Thoracic aorta (tissue), 2 donors: Measurements from ENCODE around the gene TCN2. TPM values are rescaled to one million over a fixed set of nuclear protein-coding genes. Genes with fewer than 3 reads are reported as not detected.

Experiments
- ATAC-seq: fragments of 150-250 bp; one replicate; pipeline ENCODE4 v1.8.0; 2017; ENCODE audit warnings: low read depth; ENCODE audit not compliant: insufficient number of reproducible peaks, low FRiP score
- DNase-seq: peaks from one replicate; pipeline ENCODE4 v3.0.0-alpha.2; 2020; ENCODE audit warnings: low spot score
- H3K27ac ChIP-seq, 2 donors: fragments of 200-600 bp; sonication (generic); 1 replicate in 1 of 2; 2 replicates in 1 of 2; pipeline ENCODE4 v1.5.1; 2016; ENCODE audit warnings: mild to moderate bottlenecking in 2 of 2, moderate library complexity in 2 of 2
- H3K27me3 ChIP-seq: fragments of 200-600 bp; sonication (generic); replicated peaks from 2 replicates; pipeline ENCODE4 v1.6.0; 2016; ENCODE audit warnings: mild to moderate bottlenecking; ENCODE audit not compliant: insufficient read depth
- H3K36me3 ChIP-seq: fragments of 200-600 bp; sonication (generic); one replicate; pipeline ENCODE4 v1.5.1; 2016
- H3K4me1 ChIP-seq, 2 donors: fragments of 200-600 bp; sonication (generic); 1 replicate in 1 of 2; 2 replicates in 1 of 2; pipeline versions ENCODE4 v1.5.1 to v1.6.0; 2016; ENCODE audit warnings: low read depth in 2 of 2, mild to moderate bottlenecking in 1 of 2; ENCODE audit not compliant: control insufficient read depth in 1 of 2
- H3K4me3 ChIP-seq: fragments of 200-600 bp; sonication (generic); 2 replicates; pipeline ENCODE4 v1.5.1; 2016; ENCODE audit warnings: mild to moderate bottlenecking
- H3K9me3 ChIP-seq: fragments of 200-600 bp; sonication (generic); 2 replicates; pipeline ENCODE4 v1.5.1; 2016
- total RNA-seq, 2 donors: library from RNA; depleted of rRNA; stranded (reverse); fragments of >200 nt; gene quantifications; one replicate each; pipeline versions ENCODE4 v1.1.0 to v1.2.3, GENCODE V29; 2016
- TF ChIP-seq, protein P1 (sequence below): fragments of 200-600 bp; sonication (generic); IDR thresholded peaks from one replicate; pipeline ENCODE4 v1.5.1; 2019; ENCODE audit warnings: antibody characterized with exemption

The TCN2 gene
- total RNA-seq, 2 donors from 2014 or later = 33.9 to 82.0 TPM

DNA sequence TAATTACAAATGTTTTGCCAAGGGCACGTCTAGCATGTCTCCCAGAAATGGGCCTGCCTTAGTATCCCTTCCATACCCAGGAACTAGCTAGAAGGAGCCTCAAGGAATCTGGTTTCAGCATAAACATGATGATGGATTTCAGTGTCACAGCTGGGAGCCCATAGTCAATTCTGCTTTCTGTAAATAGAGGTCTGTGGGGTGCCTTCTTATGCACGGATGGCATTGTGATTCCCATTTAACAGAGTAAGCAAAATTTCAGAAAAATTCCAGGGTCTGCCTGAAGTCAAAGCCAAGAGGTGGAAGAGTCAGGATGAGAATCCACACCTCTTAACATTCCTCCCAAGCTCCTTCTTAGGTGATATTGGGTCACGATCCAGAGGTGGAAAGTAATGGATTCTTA, 48.6 kb downstream of the TCN2 start:
- Histone ChIP-seq H3K27me3 (no peaks in the 10 kb centered on the region), H3K36me3 (no peaks in the 10 kb centered on the region), H3K27ac (no peak overlapping the region), H3K4me3 (no peak overlapping the region), H3K4me1 (no peaks in the 10 kb centered on the region), H3K9me3 (no peaks in the 10 kb centered on the region)
- TF ChIP-seq, protein P1, sequence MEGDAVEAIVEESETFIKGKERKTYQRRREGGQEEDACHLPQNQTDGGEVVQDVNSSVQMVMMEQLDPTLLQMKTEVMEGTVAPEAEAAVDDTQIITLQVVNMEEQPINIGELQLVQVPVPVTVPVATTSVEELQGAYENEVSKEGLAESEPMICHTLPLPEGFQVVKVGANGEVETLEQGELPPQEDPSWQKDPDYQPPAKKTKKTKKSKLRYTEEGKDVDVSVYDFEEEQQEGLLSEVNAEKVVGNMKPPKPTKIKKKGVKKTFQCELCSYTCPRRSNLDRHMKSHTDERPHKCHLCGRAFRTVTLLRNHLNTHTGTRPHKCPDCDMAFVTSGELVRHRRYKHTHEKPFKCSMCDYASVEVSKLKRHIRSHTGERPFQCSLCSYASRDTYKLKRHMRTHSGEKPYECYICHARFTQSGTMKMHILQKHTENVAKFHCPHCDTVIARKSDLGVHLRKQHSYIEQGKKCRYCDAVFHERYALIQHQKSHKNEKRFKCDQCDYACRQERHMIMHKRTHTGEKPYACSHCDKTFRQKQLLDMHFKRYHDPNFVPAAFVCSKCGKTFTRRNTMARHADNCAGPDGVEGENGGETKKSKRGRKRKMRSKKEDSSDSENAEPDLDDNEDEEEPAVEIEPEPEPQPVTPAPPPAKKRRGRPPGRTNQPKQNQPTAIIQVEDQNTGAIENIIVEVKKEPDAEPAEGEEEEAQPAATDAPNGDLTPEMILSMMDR = no peak
- DNase-seq = no peak
- no peak for ATAC-seq

GRCh38 chr22:30662040-30662439, 55.1 kb downstream of the TCN2 start:
- TF ChIP-seq, protein P1 = no peak
- DNase-seq = no peak
- H3K27me3 ChIP-seq = no peaks in the 10 kb centered on the region
- H3K27ac ChIP-seq = no peak overlapping the region
- H3K36me3 ChIP-seq = no peaks in the 10 kb centered on the region
- no peak overlapping the region for H3K4me3 ChIP-seq
- ATAC-seq = no peak
- H3K9me3 ChIP-seq = no peaks in the 10 kb centered on the region
- peaks cover 0 to 7% of the 10 kb centered on the region in 2 donors for H3K4me1 ChIP-seq

DNA sequence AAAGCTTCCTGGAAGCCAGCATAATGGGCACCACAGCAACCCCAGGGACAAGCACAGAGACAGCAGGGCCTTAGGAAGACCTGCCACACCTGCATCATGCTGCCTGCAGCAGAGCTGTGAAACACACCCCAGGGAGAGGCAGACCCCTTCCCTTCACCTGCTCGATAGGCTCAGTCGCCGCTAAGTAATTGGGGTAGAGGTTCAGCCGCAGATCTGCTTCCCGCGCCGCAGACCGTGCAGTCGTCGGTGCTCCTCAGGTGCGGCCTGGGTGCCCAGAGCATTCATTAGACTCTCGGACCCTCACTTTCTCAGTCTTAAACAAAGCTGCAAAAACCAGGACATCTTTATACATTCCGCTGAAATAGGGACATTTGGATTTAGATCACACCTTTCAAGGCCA, 57.8 kb downstream of the TCN2 start:
- Histone ChIP-seq H3K4me3 (no peak overlapping the region), H3K9me3 (no peaks in the 10 kb centered on the region), H3K27ac (no peak overlapping the region), H3K36me3 (no peaks in the 10 kb centered on the region), H3K4me1 (peaks cover 0 to 13% of the 10 kb centered on the region in 2 donors), H3K27me3 (no peaks in the 10 kb centered on the region)
- TF ChIP-seq, protein P1 = no peak
- DNase-seq (no peak), ATAC-seq (no peak)

DNA sequence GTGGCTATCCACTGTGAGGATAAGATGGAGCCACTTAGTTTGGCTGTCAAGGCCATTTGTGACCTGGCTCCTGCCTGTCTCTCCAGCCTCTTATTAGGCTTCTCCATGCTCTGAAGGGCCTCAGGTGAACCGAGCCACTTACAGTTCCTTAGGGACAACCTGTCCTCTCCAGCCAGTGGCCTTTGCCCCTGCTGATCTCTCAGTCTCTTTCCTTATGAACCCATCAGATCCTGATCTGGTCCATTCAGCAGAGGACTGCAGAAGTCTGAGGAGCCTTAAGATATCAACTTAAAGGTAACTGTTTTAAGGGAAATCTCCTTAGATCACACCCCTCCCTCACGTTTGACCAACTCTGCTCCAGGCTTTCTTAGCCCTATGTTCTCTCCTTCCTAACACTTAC, 58.3 kb downstream of the TCN2 start:
- Histone ChIP-seq H3K4me1 (peaks cover 0 to 13% of the 10 kb centered on the region in 2 donors), H3K27me3 (no peaks in the 10 kb centered on the region), H3K27ac (no peak overlapping the region), H3K36me3 (no peaks in the 10 kb centered on the region), H3K4me3 (no peak overlapping the region), H3K9me3 (no peaks in the 10 kb centered on the region)
- DNase-seq (no peak), ATAC-seq (no peak)
- TF ChIP-seq, protein P1 = no peak

GRCh38 chr22:30665786-30666185, 58.8 kb downstream of the TCN2 start:
- Histone ChIP-seq H3K27ac (no peak overlapping the region), H3K27me3 (no peaks in the 10 kb centered on the region), H3K9me3 (no peaks in the 10 kb centered on the region), H3K4me3 (no peak overlapping the region), H3K36me3 (no peaks in the 10 kb centered on the region), H3K4me1 (peaks cover 0 to 13% of the 10 kb centered on the region in 2 donors)
- DNase-seq (no peak), ATAC-seq (no peak)
- TF ChIP-seq, protein P1 = no peak
